Fibroblast of skin of right quadriceps (primary cell): Measurements from ENCODE around the gene NUMA1.

Experiments used
- DNase-seq: peaks from one replicate; pipeline ENCODE4 v3.0.0-alpha.2; 2013

The NUMA1 gene

GRCh38 chr11:72014761-72015320 is 65.5 kb downstream of the NUMA1 start:
- DNase-seq, result no peak

GRCh38 chr11:72013765-72014711 is 66.3 kb downstream of the NUMA1 start:
- no peak for DNase-seq

- peak; percentile 66 for DNase-seq
These were observed 67.2 kb downstream of the NUMA1 start for GRCh38 chr11:72012897-72013721.

GRCh38 chr11:72012091-72012630 is 68.2 kb downstream of the NUMA1 start:
- no peak for DNase-seq

- DNase-seq, result no peak
These were observed 69.7 kb downstream of the NUMA1 start for GRCh38 chr11:72010529-72011233.

GRCh38 chr11:72009156-72009555 is 71.2 kb downstream of the NUMA1 start:
- no peak for DNase-seq

- DNase-seq, result no peak
These were observed 71.6 kb downstream of the NUMA1 start for GRCh38 chr11:72008728-72009127.

- DNase-seq, result no peak
These were observed 72.8 kb downstream of the NUMA1 start for GRCh38 chr11:72007587-72007986.

- DNase-seq, result no peak
These were observed 73.3 kb downstream of the NUMA1 start for GRCh38 chr11:72007089-72007476.

- DNase-seq, result no peak
These were observed 73.8 kb downstream of the NUMA1 start for GRCh38 chr11:72006309-72007088.

- no peak for DNase-seq
These were observed 74.7 kb downstream of the NUMA1 start for GRCh38 chr11:72005347-72006260.

- no peak for DNase-seq
These were observed 75.6 kb downstream of the NUMA1 start for GRCh38 chr11:72004515-72005346.

GRCh38 chr11:72003776-72004171 is 76.6 kb downstream of the NUMA1 start:
- DNase-seq, result no peak

- DNase-seq, result no peak
These were observed 77.2 kb downstream of the NUMA1 start for GRCh38 chr11:72002841-72003775.

GRCh38 chr11:72001834-72002591 is 78.3 kb downstream of the NUMA1 start:
- DNase-seq, result peak; percentile 33

- no peak for DNase-seq
These were observed 79.1 kb downstream of the NUMA1 start for GRCh38 chr11:72001285-72001684.

- DNase-seq, result no peak
These were observed 80.0 kb downstream of the NUMA1 start for GRCh38 chr11:72000202-72000867.
